Measurements from ENCODE around the gene CFAP54. TPM values are rescaled to one million over a fixed set of nuclear protein-coding genes. Genes with fewer than 3 reads are reported as not detected.

Gene CFAP54
- total RNA-seq, 4 donors from 2014 or later = 1.3 to 14.2 (median 6.2) TPM

DNA sequence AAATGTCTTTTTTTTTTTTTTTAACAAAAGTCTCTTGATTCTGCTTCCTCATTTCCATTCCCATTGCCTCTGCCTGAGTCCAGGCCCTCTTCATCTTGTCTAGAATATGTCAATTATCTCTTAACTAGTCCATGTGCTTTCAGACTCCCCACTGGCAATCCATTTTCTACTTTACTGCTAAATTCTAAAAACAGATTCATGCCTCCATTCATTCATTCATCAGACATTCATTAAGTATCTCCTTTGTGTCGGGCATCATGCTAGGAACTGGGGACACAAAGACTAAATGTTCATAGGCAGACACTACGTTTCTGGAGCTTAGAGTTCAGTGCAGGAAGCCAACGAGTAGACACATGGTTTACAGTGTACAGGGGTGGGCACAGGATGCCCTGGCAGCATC, 408.0 kb downstream of the CFAP54 start:
- intact Hi-C loops (cut with DNase I; ENCODE audit: low total_unique reads) = no loop called here
- TF ChIP-seq POLR2A (IDR thresholded peaks at IDR 0.05) = no peak
- TF ChIP-seq, protein P1, sequence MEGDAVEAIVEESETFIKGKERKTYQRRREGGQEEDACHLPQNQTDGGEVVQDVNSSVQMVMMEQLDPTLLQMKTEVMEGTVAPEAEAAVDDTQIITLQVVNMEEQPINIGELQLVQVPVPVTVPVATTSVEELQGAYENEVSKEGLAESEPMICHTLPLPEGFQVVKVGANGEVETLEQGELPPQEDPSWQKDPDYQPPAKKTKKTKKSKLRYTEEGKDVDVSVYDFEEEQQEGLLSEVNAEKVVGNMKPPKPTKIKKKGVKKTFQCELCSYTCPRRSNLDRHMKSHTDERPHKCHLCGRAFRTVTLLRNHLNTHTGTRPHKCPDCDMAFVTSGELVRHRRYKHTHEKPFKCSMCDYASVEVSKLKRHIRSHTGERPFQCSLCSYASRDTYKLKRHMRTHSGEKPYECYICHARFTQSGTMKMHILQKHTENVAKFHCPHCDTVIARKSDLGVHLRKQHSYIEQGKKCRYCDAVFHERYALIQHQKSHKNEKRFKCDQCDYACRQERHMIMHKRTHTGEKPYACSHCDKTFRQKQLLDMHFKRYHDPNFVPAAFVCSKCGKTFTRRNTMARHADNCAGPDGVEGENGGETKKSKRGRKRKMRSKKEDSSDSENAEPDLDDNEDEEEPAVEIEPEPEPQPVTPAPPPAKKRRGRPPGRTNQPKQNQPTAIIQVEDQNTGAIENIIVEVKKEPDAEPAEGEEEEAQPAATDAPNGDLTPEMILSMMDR (IDR thresholded peaks at IDR 0.05) = no peak
- H3K27me3 ChIP-seq = no peaks in the 10 kb centered on the region
- DNase-seq = no peak
- H3K27ac ChIP-seq = no peak overlapping the region
- H3K9me3 ChIP-seq = no peaks in the 10 kb centered on the region
- H3K4me3 ChIP-seq = no peak overlapping the region
- no peaks in the 10 kb centered on the region for H3K36me3 ChIP-seq
- no peaks in the 10 kb centered on the region for H3K4me1 ChIP-seq

GRCh38 chr12:96901175-96901574, 411.8 kb downstream of the CFAP54 start:
- intact Hi-C loops (cut with DNase I; ENCODE audit: low total_unique reads) = no loop called here
- H3K4me3 ChIP-seq = no peak overlapping the region
- TF ChIP-seq POLR2A (IDR thresholded peaks at IDR 0.05) = no peak
- TF ChIP-seq, protein P1 (IDR thresholded peaks at IDR 0.05) = no peak

DNA sequence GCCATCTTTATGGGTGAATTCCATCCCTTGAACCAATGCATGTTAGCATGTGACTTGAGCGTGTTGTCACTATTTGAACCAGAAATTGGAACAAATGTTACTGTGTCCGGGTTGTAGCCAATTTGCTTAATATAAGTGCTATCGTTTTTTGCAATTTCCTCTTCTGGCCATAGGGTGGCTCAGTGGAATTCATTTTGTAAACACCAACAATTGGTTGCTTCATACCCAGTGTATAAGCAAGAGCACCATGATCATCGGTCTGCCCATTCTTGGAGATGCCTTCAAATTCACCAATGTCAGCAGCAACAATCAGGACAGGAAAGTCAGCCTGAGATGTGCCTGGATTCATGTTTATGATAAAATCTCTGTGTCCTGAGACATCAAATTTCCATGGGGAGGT, 412.7 kb downstream of the CFAP54 start:
- TF ChIP-seq POLR2A (IDR thresholded peaks at IDR 0.05) = no peak
- TF ChIP-seq, protein P1 (IDR thresholded peaks at IDR 0.05) = no peak
- intact Hi-C loops (cut with DNase I; ENCODE audit: low total_unique reads) = no loop called here
- no peak for DNase-seq
- Histone ChIP-seq H3K4me1 (no peaks in the 10 kb centered on the region), H3K9me3 (no peaks in the 10 kb centered on the region), H3K27me3 (no peaks in the 10 kb centered on the region), H3K27ac (no peak overlapping the region), H3K36me3 (no peaks in the 10 kb centered on the region), H3K4me3 (no peak overlapping the region)

More at GRCh38 chr12:96901175-96901574, 411.8 kb downstream of the CFAP54 start:
- Histone ChIP-seq H3K9me3 (no peaks in the 10 kb centered on the region), H3K36me3 (no peaks in the 10 kb centered on the region), H3K27me3 (no peaks in the 10 kb centered on the region), H3K4me1 (no peaks in the 10 kb centered on the region), H3K27ac (no peak overlapping the region)
- no peak for DNase-seq

DNA sequence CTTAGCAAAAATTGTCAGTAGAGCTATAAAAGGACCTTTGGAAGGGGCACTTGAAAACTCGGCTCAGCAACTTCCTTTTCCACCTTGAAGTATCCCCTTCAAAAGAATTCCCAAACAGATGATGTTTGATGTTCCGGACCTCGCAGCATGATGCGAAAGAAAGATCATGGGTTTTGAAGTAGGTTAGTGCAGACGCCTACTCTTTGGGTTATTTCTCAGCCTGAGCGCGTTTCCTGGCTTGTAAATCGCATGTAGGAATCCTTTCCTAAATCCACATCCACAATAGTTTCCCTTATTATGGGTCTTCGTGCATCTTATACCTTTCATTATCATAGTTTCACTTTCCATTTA, 417.1 kb downstream of the CFAP54 start:
- Histone ChIP-seq H3K27ac (peak overlapping the region; percentile 88 to 98), H3K36me3 (no peaks in the 10 kb centered on the region), H3K4me3 (peak overlapping the region; percentile 73 to 95), H3K4me1 (no peaks in the 10 kb centered on the region), H3K9me3 (no peaks in the 10 kb centered on the region), H3K27me3 (no peaks in the 10 kb centered on the region)
- TF ChIP-seq, protein P1 (IDR thresholded peaks at IDR 0.05) = no peak
- TF ChIP-seq POLR2A (IDR thresholded peaks at IDR 0.05) = no peak
- intact Hi-C loops (cut with DNase I; ENCODE audit: low total_unique reads) = no loop called here
- DNase-seq = no peak

- Histone ChIP-seq H3K4me3 (peak within 1 kb of the TSS; percentile 73 to 95), H3K27ac (peak within 1 kb of the TSS; percentile 88 to 98), H3K9me3 (no peaks in the 10 kb centered on the region), H3K27me3 (no peaks in the 10 kb centered on the region), H3K4me1 (no peaks in the 10 kb centered on the region), H3K36me3 (no peaks in the 10 kb centered on the region)
- DNase-seq = peak; percentile 84 to 86
- intact Hi-C loops (cut with DNase I; ENCODE audit: low total_unique reads) = no loop called here
- peak; percentile 58 to 82 for TF ChIP-seq POLR2A (IDR thresholded peaks at IDR 0.05)
- TF ChIP-seq, protein P1 (IDR thresholded peaks at IDR 0.05) = no peak
Measured at GRCh38 chr12:96906849-96907670, 417.7 kb downstream of the CFAP54 start, which contains the start of gene NEDD1. TSS of gene NEDD1 (plus strand) at chr12:96907257. CDS start at chr12:96909760, 2,503 bp downstream.

All from uterus (tissue), 4 donors.